ENCODE measurements around the gene CASKIN1.
"Not testable (repeated sequence)": the region's sequence is repeated elsewhere in the genome, so short reads cannot be mapped to it uniquely, and the experiment has no call there.

The CASKIN1 gene

DNA sequence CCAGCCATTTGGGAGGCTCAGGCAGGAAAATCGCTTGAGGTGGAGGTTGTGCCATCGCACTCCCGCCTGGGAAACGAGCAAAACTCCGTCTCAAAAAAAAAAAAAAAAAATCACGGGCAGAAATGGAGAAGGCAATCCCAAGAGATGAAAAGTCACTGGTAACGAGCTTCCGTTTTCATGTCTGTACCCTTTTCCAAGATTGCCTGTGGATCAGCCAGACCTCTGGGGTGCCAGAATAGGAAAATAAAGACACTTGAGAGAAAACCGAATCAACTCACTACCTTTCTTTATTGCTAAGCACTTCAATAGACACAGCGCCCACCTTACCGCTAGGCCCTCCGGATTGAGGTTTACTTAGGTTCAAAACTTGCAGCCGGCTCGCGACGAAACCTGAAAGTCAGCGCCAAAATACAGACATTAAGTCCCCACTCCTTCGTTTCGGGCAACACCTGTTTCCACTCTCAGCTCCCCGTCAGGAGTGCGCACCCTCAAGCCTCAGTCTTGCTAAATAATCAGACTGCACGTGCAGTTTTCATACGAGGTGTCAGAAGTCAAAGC lies 41.8 kb downstream of the CASKIN1 start:
- FAIRE-seq: no peak

DNA sequence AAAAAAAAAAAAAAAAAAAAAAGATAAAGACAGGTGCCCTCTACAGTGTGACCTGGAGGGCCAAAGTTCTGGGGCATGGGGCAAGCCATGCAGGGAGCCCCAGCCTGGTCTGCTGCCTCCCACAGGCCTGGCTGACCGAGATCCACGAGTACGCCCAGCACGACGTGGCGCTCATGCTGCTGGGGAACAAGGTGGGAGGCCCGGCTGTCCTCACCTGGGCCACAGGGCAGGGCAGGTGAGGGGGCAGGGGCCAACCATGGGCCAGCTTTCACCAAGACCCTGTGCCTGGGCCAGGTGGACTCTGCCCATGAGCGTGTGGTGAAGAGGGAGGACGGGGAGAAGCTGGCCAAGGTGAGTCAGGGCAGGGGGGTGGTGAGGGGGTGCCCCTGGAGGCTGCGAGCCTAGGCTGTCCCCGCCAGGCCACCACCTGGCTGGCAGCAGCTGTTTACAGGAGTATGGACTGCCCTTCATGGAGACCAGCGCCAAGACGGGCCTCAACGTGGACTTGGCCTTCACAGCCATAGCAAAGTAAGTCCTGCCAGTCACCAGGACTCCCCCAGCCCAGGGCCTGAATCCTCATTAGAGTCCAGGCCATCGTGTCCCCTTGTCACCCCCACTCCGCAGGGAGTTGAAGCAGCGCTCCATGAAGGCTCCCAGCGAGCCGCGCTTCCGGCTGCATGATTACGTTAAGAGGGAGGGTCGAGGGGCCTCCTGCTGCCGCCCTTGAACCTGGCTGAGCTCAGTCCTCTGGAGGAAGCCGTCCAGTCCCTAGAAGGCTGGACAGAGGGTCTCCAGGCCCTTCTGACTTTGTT lies 43.5 kb downstream of the CASKIN1 start:
- no peak for FAIRE-seq

- no peak for FAIRE-seq
Observed at GRCh38 chr16:2151188-2152091, 45.0 kb downstream of the CASKIN1 start.

GRCh38 chr16:2150418-2151187 lies 45.8 kb downstream of the CASKIN1 start:
- FAIRE-seq: peak; percentile 95

DNA sequence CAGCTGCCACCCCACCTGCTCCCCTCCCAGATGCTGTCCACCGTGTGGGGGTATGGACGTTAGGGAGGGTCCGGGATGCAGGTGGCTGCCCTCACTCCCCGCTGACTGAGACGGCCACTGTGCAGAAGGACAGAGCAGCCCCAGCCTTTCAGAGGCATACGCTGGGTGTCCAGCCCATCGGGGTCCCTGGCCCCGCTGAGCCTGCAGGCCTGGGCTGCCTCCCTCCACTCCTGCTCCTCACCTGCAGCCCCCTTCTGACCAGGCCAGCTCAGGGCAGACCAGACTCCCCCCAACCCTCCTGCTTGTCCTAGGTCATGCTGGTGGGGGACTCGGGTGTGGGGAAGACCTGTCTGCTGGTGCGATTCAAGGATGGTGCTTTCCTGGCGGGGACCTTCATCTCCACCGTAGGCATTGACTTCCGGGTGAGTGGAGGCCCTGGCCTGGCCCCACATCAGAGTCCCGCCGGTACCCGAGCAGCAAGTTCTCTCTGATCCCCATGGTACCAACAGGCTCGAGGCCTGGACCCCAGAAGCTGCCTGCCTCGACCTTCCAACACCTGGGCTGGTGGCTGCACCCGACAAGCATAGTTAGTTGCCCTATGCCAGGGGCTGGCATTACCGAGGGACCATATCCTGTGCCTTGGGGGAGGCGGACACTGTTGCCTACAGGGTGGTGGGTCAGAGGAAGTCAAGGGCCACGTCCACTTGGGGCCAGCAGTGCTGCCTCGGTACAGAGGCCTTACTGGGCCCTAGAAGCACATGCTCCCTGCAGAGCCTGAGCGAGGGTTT lies 46.6 kb downstream of the CASKIN1 start:
- FAIRE-seq: no peak

DNA sequence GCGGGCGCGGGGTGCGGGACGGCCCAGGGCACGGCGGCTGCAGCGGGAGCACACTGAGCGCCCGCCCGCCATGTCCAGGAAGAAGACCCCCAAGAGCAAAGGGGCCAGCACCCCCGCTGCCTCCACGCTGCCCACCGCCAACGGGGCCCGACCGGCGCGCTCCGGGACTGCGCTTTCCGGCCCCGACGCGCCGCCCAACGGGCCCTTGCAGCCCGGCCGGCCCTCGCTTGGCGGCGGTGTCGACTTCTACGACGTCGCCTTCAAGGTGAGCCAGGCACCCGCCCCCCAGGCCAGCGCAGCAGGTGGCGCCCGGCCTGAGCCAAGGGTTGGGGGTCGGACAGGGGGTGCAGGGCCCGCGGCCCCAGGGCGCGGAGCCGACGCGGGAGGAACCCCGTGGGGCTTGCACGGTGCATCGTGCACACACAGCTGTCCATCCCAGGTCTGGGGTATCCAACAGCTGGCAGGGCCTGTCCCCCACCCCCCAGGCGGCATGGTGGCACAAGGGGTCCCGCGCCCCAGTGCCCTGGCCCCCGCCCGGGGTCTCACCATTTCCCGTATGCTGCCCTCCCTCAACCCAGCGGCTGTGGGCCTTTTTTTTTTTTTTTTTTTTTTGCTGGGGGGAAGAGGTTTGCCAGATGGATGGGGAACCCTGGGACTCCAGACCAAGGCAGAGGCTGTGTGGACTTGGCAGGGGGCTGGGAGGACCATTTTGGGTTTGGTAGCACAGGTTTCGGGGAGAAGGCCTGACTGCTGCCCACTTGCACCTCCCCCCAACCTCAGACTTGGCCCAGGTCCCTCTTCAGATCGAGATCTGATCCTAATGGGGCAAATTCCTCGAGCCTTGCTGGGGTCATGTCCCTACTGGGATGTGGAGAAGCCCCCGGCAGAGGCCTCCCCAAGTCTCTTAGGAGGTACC lies 47.4 kb downstream of the CASKIN1 start:
- no peak for FAIRE-seq

GRCh38 chr16:2147981-2148671 lies 48.3 kb downstream of the CASKIN1 start, which contains the start of gene RAB26:
Gene RAB26 (plus strand): TSS chr16:2148625. CDS start chr16:2148784, 159 bp downstream.
- FAIRE-seq: no peak

DNA sequence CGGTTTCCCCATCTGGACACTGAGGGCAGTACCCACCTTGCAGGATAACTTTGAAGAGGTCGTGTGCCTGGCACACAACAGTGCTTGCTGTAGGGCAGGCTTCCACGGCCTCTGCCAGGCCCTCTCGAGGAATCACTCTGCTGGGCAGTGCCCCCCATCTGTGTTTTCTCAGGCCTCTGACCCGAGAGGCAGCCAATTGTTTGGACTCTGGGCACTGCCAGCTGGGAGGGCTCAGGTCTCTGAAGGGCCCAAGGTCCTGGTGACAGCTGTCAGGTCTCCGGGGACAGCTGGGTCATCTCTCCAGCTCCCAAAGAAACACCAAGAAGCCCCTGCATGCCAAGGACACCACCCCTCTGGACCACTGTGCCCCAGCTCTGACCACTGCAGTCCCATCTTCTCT lies 49.0 kb downstream of the CASKIN1 start:
- FAIRE-seq: no peak

- no peak for FAIRE-seq
Observed at GRCh38 chr16:2145843-2146242, 50.6 kb downstream of the CASKIN1 start.

DNA sequence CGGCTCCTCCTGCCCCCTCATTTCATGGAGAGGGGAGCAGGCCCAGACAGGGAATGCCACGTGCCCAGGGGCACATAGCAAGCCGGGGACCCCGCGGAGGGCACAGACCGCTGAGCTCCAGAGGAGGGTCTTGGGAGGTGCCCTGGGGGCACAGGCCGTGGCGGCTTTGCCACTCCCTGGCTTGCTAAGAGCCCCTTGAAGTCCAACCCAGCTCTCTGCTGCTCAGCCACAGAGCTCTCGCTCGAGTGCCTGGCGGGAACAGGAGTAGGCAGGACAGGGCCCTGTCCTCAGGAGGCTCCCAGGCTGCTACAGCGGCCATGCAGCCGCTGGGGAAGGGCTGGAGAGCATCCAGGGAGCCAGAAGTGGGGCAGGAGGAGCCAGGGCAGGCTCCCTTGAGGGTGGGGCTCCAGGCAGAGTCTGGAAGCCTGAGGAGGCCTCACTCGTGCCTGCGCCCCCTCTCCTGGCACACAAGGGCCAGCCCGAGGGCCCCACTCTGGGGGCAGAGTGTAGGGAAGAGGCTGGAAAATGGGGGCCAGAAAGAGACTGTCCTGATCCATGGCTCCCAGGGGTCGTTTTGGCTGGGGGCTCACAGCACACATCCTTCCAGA lies 52.4 kb downstream of the CASKIN1 start:
- FAIRE-seq: no peak

GRCh38 chr16:2142942-2143877 lies 53.2 kb downstream of the CASKIN1 start:
- no peak for FAIRE-seq

- FAIRE-seq: peak; percentile 91
Observed at GRCh38 chr16:2135770-2136490, 60.5 kb downstream of the CASKIN1 start, which contains the start of gene PKD1. Gene PKD1 (minus strand): TSS chr16:2135898. CDS start chr16:2135689, 209 bp downstream.

GRCh38 chr16:2135071-2135470 lies 61.3 kb downstream of the CASKIN1 start:
- FAIRE-seq: not testable (repeated sequence)

GRCh38 chr16:2133797-2134196 lies 62.6 kb downstream of the CASKIN1 start:
- not testable (repeated sequence) for FAIRE-seq

DNA sequence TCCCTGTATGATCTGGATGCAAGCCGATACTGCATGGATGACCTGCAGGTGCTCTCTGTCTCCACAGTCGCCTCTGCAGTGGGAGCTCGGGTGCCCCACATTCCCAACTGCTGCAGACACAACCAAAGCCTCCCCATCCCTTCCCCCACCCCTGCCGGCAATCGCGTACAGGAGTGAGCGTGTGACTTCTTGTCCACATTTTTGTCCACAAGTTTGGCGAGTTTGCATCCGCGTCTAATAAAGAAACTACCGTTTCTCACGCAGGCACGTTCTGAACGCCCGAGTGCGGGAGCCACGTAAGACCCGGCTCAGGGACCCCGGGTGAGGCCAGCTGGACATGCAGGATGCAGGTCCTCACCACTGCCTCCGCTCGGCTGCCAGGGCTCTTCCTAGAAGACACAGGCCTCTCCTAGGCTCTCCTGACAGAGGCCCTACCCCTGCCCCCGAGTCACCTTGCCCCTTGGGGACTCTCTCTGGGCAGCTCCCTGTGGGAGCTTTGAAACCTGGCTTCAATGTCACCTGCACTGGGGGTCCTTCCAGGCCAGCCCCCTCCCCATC lies 66.4 kb downstream of the CASKIN1 start:
- FAIRE-seq: not testable (repeated sequence)

GRCh38 chr16:2129251-2129650 lies 67.2 kb downstream of the CASKIN1 start:
- FAIRE-seq: not testable (repeated sequence)

DNA sequence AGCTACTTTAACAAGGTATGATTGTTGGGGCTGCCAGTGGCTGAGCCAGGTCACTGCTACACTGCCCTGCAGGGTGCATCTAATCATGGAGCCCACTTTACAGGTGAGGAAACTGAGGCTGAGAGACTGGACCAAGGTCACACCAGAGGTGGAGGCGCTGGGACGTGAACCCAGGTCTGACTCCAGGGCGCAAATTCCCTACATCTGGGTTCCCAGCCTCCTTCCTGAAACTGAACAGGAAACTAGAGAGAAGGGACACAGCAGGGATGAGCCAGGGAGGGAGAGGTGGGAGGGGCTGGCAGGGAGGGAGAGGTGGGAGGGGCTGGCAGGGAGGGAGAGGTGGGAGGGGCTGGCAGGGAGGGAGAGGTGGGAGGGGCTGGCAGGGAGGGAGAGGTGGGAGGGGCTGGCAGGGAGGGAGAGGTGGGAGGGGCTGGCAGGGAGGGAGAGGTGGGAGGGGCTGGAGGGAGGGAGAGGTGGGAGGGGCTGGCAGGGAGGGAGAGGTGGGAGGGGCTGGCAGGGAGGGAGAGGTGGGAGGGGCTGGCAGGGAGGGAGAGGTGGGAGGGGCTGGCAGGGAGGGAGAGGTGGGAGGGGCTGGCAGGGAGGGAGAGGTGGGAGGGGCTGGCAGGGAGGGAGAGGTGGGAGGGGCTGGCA lies 68.7 kb downstream of the CASKIN1 start:
- not testable (repeated sequence) for FAIRE-seq
